NCI-H1436 treated with DMSO at 0.1 percent for 48 hours (cell line): ENCODE data around the gene RBX1.
"Not testable (repeated sequence)": the region's sequence is repeated elsewhere in the genome, so short reads cannot be mapped to it uniquely, and the experiment has no call there.

Source experiments
- DNase-seq: peaks from one replicate; lab custom pipeline; 2025; lab: John Stamatoyannopoulos, UW

The RBX1 gene

DNA sequence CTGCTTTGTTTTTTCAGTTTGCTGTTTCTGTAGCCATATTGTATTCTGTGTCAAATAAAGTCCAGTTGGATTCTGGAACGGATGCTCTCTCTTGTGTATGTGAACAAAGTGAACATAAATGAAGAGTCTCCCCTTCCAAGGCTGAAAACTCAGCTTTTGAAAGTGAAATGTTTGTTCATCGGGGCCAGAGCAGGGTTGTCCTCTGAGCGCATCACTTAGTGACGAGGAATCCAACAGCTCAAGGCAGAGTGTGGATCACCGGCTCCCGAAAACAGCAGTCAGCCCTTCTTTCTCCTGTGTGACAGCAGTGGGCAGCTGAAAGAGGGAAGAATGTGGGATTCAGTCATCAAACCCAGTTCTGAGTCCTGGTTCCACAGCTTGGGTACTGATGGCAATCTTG, 21.4 kb downstream of the RBX1 start:
- no peak for DNase-seq

DNA sequence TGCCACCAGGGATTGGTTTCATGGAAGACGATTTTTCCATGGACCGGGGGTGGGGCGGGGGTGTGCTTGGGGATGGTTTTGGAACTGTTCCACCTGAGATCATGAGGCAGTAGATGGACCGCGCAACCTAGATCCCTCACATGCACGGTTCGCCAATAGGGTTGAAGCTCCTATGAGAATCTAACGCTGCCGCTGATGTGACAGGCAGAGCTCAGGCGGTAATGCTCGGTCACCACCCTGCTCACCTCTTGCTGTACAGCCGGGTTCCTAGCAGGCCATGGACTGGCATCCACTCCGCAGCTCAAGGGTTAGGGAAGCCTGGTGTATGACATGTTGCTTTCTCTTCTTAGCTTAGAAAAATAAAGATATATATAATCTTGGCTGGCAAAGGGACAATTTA, 22.0 kb downstream of the RBX1 start:
- no peak for DNase-seq

DNA sequence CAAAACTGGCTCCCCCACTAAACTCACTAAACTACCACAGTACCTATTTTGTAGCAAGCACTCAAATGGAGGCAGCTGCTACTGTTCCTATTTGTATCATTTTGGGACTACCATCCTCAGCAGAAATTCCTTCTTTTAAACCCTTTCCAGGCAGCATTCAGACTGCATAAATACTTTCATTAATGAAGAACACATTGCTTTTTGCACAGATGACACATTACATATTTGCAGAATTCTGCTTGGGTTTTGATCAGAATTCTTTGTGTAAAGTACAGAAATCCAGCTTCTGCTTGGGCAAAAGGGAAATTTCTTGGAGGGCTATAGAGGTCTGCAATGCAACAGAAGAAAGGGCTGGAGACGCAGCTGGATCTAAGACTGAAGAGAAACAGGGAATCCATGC, 24.2 kb downstream of the RBX1 start:
- no peak for DNase-seq

DNA sequence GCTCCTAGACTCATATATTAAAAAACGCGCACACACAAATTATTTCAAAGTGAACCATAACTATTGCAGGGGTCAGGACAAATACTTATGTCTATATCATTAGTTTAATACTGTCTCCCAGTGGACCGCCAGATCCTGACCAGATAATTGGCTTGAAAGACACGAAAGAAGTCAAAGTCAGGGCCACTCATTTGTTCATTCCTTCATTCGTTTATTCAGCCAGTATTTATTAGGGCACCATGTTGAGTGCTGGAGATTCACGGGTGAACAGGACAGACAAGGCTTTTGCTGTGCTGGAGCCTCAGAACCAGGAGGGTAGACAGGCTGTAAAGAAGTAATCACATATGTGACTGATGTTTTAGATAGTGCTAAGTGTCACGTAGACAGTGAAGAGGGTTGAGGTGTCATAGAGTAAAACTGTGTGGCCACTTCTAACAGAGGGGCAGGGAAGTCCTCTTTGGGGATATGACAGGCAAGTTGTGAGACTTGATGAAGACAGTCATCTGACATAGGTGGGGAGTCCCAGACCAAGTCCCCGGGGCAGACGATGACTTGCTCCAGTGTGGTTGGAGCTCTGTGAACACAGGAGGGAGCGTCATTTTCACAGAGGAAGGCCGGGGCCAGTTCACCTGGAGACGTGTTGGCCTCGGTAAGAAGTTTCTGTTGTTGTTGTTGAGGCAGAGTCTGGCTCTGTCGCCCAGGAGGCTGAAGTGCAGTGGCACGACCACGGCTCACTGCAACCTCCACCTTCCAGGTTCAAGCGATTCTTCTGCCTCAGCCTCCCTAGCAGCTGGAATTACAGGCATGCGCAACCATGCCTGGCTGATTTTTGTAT, 25.9 kb downstream of the RBX1 start:
- DNase-seq, result no peak

DNA sequence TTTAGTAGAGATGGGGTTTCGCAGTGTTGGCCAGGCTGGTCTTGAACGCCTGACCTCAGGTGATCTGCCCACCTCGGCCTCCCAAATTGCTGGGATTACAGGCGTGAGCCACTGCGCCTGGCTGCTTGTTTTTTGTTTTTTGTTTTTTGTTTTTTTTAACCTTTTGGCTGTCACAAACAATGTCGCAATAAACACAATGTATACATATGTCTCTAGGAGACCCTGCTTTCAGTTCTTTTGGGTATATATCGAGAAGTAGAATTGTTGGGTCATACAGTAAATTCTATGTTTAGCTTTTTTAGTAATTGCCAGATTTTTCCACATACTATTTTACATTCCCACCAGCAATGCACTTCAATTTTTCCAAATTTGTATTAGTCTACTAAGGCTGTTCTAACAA, 28.0 kb downstream of the RBX1 start:
- DNase-seq, result no peak

DNA sequence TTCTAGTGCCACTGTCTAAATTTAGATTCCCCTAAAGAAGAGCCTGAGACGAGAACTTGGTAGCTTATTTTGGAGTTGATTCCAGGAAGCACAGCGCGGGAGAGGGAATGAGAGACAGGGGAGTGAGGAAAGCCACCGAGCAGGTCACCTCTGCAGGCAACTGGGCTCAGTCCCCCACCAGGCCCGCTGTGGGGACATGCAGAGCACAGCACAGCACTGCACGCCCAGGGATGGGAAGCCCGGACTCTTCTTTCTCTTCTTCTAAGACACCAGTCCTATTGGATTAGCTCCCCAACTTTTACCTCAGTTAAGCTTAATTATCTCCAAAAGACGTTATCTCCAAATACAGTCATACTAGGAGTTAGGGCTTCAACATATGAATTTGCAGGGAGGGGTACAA, 28.7 kb downstream of the RBX1 start:
- no peak for DNase-seq

DNA sequence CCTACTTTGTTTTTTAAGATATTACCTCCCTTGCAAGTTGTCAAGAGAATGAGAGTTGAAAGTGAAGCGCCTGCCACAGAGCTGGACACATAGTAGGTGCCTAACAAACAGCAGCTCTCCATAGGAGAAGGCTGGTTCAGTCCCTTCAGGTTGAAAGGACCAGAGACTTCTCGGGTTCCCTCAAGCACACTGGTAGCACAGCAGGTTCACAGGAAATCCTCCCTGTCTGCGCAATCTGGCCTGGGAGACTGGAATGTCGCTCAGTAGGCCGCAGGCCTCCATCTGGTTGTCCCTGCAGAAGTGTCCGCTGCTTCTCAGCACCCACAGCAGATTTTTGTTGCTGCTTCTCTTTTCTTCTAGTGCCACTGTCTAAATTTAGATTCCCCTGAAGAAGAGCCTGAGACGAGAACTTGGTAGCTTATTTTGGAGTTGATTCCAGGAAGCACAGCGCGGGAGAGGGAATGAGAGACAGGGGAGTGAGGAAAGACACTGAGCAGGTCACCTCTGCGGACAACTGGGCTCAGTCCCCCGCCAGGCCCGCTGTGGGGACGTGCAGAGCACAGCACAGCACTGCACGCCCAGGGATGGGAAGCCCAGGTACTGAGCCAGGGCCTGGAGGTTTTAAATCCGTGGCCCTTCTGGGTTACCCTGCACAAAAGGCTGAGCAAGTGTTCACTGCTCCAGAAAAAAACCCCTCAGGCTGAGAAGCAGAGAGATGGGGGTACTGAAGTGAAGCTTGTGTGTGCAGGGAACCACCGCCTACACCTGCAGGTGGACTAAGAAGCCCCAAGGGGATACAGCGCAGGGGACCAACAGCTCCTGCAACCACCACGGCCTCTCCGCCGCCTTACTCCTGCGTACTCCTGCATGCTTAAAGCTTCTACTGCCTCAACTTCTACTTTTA, 31.6 kb downstream of the RBX1 start:
- no peak for DNase-seq

DNA sequence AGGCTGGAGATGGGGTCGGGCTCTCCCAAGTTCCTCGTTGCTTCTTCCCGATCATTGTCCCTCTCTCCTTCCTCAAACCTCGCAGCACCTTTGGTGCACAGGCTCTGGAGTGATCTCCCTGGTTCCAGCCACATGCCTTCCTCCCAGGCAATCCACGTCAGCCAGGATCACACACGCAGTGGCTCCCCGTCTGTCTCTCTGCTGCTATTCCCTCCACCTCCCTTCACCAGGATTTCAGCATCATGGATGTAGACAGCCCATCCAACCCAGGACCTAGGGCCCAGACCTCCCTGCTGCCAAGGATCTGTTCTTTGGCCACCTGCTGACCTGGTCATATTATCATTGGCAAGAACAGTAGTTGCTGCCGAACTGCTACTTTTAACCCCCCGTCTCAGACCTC, 40.1 kb downstream of the RBX1 start:
- DNase-seq, result no peak

DNA sequence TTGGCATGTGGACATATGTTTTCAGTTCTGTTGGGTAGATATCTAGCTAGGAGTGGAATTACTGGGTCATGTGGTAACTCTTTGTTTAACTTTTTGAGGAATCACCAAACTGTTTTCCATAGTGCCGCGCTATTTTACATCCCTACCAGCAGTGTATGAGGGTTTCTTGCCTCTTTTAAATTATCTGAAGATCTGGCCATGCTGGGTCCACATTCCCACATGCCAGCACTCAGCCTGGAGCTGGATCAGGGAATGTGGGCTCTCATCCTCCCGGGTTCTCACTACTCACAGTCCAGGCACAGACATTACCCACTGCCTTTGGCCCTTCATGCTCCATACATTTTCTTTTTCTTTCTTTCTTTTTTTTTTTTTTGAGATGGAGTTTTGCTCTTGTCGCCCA, 44.6 kb downstream of the RBX1 start:
- DNase-seq, result no peak

DNA sequence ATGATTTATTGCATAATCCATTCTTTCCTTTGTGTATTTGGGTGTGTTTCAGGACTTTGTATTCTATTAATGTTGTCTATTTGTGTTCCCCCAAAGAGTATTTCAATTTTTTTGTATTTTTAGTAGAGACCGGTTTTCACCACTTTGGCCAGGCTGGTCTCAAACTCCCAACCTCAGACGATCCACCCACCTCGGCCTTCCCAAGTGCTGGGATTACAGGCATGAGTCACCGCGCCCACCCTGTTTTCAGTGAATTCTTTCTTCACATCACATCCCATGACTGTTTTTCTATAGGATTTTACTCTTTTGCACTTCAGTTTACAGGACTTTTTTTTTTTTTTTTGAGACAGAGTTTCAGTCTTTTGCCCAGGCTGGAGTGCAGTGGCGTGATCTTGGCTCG, 46.3 kb downstream of the RBX1 start:
- DNase-seq, result no peak

DNA sequence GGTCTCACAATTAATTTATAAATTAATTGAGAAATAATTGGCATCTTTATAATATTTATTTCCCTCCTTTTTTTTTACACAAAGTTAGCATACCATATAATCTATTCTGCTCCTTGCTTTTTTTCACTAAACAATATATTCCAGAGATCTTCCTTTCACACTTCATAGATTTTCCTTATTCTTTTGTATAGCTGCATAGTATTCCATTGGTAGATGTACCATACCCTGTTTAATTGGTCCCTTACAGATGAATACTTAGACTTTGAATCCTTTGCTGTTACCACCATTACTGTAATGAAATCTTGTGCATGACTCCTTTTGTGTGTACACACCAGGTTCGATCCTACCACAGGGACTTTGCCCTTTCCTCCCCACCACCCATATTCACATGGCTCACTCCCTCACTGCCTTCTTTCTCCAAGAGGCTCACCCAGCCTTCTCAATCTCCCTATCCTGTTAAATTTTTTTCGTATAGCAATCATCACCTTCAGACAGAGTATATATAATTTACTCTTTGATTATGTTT, 48.9 kb downstream of the RBX1 start:
- no peak for DNase-seq

DNA sequence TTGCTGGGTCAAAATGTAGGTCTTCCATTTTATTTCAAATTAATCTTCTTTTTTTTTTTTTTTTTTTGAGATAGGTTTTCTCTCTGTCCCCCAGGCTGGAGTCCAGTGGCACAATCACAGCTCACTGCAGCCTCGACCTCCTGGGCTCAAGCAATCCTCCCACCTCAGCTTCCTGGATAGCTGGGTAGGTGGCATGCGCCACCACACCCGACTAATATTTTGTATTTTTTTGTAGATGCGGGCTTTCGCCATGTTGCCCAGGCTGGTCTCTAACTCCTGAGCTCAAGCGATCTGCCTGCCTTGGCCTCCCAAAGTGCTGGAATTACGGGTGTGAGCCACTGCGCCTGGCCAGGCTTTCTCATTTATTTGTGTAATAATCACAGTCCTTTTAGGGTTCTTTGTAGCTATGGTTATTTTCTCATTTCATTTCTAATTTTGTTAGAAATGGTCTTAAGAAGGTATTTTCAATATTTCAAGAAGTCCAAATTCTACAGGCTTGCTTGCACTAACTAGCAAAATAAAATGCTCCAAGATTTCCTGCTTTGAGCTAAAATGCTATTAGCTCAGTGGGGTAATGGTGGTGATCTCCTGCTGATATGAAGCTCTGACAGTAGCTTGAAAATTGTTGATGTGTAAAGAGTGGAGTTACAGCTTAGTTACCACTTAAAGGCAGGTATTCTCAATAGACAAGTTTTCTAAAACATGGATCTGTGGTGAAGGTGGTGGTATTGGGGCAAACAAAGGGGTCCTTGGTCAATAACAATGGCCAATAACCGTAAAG, 50.0 kb downstream of the RBX1 start:
- no peak for DNase-seq

DNA sequence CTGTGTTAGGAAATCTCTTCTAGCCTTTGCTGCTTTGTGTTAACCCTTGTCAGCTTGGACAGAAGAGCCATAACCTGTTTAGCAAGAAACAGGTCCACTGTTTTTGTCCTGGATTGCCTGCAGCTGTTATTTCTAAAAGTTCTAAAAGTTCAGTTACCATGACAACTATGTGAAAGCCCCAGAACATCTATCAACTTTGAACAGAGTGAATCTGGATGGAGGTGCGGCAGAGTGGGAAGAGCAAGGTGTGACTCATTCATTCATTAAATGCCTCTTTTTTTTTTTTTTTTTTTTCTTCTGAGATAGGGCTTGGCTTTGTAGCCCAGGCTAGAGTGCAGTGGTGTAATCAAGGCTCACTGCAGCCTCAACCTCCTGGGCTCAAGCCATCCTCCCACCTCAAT, 50.5 kb downstream of the RBX1 start:
- DNase-seq, result no peak

DNA sequence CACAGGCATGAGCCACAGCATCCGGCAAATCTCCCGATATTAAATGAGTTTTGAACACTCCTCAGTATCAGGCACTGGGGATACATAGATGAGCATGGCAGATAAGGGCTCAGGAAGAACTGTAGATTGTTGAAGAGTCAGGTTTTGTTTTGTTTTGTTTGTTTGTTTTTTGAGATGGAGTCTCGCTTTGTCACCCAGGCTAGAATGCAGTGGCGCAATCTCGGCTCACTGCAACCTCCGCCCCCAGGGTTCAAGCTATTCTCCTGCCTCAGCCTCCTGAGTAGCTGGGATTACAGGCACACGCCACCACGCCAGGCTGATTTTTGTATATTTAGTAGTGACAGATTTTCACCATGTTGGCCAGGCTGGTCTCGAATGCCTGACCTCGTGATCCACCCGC, 51.2 kb downstream of the RBX1 start:
- not testable (repeated sequence) for DNase-seq

DNA sequence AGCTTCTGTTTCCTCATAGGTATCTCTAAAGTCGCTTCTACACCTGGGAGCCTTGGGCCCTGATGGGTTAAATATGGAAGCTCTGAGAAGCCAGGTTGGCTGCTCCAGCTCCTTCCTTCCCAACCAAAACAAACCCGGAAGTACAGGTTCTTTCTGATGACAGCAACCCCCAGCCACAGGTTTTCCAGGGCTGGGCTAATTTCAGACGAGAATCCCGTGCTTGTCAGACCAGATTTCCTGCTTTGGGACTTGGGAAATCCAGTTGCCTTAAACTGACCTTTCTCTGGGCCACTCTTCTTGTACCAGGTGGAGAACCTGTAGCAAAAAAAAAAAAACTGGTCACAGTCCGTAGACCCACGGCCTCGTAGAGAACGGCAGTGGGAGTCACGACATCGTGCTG, 51.9 kb downstream of the RBX1 start:
- no peak for DNase-seq

DNA sequence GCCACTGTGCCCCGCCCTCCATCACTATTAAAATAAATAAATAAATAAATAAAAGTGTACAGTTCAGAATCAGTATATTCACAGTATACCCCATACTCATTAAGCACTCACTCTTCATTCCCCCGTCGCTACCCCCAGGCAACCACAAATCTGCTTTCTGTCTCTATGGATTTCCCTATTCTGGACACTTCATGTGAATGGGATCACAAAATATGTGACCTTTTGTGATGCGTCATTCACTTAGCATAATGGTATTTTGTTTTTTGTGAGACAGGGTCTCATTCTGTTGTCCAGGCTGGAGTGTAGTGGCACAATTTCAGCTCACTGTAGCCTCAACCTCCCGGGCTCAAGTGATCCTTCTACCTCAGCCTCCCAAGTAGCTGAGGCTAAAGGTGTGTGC, 52.8 kb downstream of the RBX1 start:
- no peak for DNase-seq

DNA sequence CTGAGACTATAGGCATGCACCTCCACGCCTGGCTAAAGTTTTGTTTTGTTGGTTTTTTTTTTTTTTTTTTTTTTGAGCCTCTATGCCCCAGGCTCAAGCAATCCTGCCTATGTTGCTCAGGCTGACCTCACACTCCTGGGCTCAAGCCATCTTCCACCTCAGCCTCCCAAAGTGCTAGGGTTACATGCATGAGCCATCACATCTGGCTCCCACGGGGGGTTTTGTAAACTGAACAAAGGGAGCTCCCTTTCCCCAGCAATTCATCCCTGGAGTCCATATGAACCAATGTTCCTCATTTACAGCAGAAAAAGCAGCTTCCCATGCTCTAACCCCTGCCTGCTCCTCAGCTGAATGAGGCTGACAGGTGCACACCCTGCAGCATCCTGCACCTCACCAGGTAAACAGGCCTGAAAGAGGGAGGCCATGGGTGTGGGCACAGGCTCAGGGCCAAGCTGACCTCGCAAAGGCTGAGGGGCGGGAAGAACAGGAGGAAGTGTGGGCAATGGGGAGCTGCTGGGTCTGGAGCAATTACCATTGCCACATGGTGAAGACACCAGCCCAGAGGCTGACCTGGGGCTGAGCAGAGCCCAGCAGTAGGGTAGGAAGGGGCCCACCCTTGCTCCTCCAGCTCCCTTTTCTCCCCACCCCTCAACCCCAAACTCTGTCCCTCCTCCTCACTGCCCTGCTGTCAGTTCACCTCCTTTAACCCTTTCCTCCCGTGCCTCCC, 58.2 kb downstream of the RBX1 start:
- no peak for DNase-seq

DNA sequence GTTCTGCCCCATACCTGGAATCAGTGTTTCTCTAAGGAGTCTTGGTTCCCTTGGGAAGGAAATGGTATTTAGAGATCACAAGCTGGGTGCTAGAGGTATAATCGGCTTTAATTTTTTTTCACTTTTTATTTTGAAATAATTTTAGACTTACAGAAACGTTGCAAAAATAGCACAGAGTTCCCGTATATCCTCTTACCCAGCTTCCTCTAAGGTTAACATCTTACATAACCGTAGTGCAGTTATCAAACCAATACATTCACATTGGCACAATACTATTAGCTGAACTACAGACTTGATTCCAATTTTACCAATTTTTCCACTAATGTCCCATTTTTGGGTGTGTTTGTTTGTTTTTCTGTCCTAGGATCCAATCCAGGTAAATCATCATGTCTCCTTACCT, 63.8 kb downstream of the RBX1 start:
- no peak for DNase-seq

DNA sequence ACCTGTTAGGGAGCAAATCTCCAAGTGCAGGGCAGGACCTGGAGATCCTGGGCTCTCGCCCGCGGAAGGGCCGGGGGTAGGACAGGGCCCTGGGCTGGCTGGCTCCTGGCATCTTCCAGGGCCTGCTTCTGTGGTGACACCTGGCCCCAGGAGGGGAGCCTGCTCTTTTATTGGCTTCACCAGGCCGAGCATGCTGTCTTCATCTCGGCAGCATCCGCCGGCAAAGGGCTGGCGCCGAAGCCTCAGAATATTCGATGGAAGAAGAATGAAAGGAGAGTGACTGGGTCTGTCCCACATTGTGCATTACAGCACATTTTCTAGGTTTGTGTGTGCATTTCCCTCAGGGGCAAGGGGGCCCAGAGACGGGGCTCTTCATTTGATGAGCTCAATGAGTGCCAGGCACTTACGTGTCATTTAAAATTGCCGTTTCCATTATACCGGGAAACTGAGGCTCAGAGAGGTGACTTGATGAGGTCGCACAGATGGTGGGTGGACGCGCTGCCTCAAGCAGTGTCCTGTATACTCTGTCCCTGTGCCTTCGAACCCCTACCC, 70.0 kb downstream of the RBX1 start:
- DNase-seq, result no peak

DNA sequence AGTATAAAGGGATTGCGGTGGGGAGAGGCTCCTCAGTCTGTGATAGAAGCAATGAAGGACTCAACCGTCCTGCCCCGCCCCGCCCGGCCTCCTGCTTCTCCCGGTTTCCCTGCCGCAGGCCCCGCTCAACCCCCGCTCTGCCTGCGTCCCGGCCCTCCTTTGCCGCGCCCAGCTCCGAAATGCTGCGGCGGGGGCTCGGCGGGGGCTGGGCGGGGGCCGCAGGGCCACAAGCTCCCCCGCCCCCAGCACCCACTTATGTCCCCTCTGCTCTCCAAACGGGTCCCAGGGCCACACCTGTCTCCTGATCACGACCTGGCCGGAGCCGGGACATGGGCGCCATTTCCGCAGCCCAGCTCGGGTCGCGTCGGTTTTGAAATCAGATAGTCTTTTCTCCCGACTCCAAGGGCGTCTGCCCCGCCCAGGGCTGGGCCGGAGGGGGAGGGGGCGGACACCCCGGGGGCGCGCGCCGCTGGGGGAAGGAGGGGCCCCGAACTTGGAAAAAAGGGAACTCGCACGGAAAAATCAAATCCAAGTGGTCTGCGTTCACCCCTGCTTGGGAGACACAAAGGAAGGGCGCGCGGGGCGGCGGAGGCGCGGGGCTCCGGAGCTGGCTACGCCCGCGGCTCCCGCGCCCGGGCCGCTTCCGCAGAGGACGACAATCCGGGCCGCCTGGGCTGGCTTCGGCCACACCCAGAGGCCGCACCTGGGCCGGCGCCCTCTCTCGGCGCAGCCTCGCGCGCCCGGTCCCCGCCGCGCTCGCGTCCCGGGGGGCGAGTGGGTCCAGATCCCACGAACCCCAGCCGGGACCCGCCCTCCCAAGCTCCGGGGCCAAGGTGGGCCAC, 70.7 kb downstream of the RBX1 start:
- no peak for DNase-seq
